GM12874 (cell line): ENCODE results near the gene PCGF3.

Experiments
- CTCF ChIP-seq: IDR thresholded peaks from 2 replicates; pipeline ENCODE4 v1.5.1; 2011; ENCODE audit warnings: low read depth, mild to moderate bottlenecking, control low read depth, low read length, moderate library complexity; ENCODE audit not compliant: insufficient read depth

Gene PCGF3

DNA sequence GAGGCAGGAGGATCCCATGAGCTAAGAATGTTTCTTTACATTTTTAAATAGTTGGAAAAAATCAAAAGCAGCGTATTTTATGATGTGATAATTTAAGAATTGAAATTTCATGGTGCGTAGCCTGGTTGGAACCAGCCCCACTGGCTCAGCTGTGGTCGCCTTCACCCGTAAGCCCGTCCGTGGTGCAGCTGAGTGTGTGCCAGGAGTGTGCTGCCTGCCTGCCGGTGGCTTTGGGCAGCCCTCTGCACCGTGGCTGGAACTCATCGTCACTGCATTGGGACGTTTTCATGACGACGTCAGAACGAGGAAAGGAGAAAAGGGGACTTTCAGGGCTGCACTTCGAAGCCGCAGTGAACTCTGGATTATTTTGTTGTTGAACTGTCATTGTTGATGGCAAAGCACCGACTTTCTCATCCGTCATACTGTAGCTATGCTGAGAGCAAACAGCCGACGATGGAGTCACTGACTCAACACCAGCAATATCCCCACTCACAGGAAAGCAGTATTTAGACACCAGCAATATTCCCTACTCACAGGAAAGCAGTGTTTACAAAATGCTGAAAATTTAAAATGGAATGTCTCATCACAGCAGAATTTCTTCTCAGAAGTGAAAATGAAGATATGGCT lies 35.1 kb downstream of the PCGF3 start:
- no peak for TF ChIP-seq CTCF

GRCh38 chr4:742096-742741 lies 36.6 kb downstream of the PCGF3 start:
- TF ChIP-seq CTCF: no peak

DNA sequence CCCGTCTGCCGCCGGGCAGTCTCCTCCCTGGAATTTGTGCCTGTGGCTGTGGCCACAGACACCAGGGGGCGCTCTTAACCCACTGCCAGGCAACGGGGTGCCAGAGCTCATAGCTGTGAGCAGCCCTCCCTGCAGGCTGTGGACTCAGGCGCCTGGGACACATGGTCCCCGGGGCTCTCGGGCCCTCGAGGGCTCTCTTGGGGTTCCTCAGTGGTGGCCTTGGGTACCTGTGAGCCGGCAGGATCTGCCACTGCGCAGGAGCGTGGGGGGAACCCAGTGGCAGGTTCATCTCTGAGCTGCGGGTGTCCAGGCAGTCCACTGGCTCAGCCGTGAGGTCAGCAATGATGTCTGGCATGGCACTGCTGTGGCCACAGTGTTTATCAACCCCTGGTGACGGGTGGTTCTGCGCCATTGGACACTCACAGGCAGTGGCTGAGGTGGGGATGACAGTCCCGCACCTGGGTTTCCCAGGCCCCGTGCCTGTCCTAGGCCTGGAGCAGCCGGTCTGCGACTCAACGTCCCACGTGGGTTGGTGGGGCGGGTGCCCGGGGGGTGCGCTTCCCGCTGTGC lies 37.2 kb downstream of the PCGF3 start:
- TF ChIP-seq CTCF: peak; percentile 95

- no peak for TF ChIP-seq CTCF
Observed at GRCh38 chr4:743463-744211, 38.0 kb downstream of the PCGF3 start.

- no peak for TF ChIP-seq CTCF
Observed at GRCh38 chr4:744212-744841, 38.7 kb downstream of the PCGF3 start.

DNA sequence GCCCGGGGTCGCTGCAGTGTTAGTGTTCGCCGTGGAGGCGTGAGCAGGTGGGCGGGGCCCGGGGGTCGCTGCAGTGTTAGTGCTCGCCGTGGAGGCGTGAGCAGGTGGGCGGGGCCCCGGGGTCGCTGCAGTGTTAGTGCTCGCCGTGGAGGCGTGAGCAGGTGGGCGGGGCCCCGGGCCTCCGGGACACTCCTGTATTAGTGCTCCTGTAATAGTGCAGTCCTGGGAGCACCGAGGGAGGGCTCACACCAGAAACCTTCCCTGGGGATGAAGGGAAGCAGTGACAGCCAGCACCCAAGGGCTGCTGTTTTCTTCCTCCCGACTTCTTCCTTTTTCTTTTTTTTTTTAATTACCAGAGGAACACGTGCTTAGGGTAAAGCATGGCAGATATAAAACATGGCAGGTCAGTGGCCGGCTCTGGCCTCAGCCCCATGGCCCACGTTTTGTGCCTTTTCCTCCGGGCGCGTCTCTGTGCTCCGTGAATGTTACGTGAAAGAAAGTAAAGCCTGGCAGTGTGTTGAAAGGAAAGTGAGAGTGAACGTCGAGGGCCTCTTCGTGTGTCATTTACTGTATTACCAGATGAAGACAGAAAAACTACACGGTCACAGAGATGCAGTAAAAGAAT lies 42.0 kb downstream of the PCGF3 start:
- TF ChIP-seq CTCF: no peak

- TF ChIP-seq CTCF: no peak
Observed at GRCh38 chr4:748461-748860, 42.8 kb downstream of the PCGF3 start.
